Measurements from ENCODE around the gene LMX1B. TPM values are rescaled to one million over a fixed set of nuclear protein-coding genes. Genes with fewer than 3 reads are reported as not detected.
A peak's percentile ranks its signal among the peaks of the same experiment; 100 is the strongest.
"Not testable (repeated sequence)": the region's sequence is repeated elsewhere in the genome, so short reads cannot be mapped to it uniquely, and the experiment has no call there.

The LMX1B gene
- total RNA-seq: not detected

DNA sequence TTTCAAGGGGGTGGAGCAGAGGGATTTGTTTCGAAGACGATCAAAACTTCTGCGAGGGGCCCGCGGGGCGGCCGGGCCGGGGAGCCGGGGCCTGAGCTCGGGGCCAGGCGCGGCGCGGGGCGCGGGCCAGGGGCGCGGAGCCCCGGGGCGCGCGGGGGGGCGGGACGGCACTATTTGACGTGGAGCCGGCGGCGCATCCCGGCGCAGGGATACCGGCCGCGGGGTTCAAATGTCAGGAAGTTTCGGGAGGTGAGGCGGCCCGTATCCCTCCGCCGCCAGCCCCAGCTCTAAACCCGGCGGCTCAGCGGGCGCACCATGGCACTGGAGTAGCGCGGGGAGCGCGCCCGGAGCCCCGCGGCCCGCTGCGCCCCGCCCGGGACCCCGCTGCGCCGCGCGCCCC lies at the start of gene LMX1B:
LMX1B (plus strand) TSS at position 278 of the 400 bp plus-strand sequence. CDS start 522 bp downstream, outside the sequence.
- no peak for DNase-seq (ENCODE audit: low spot score)

DNA sequence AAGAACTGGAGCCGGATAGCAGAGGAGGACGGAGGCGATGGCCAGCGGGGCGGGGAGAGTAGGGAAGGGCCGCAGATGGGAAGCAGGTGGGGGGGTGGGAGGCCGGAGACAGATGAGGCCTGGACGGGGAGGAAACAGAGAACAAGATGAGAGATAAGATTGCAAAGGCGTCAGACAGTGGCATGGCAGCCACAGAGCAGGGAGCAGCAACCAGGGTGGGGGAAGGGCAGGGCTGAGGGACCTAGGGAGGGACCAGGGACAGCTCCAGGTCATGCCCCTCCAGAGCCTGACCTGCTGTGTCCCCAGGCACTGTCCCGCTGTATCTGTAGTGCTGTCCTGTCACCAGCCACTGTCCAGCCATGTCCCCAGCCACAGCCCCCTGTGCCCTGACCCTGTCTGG lies 49.6 kb upstream of the LMX1B start:
- Mint-ChIP-seq H3K27ac (no peak overlapping the region), H3K27me3 (peaks cover 23 to 32% of the 10 kb centered on the region in 2 donors), H3K36me3 (no peaks in the 10 kb centered on the region), H3K9me3 (no peaks in the 10 kb centered on the region), H3K4me1 (ENCODE audit: low read depth in 2 of 2) (no peaks in the 10 kb centered on the region), H3K4me3 (no peak overlapping the region)
- DNase-seq (ENCODE audit: low spot score) (no peak), ATAC-seq (peak; percentile 11 to 15)

More for the DNA sequence above, at the start of gene LMX1B:
- Mint-ChIP-seq H3K4me3 (peak within 1 kb of the TSS; percentile 58), H3K27me3 (peaks cover 36 to 41% of the 10 kb centered on the region in 2 donors), H3K27ac (no peak within 1 kb of the TSS), H3K9me3 (no peaks in the 10 kb centered on the region), H3K4me1 (ENCODE audit: low read depth in 2 of 2) (peaks cover 11 to 21% of the 10 kb centered on the region in 2 donors), H3K36me3 (peaks cover 6% of the 10 kb centered on the region)
- no peak for ATAC-seq

DNA sequence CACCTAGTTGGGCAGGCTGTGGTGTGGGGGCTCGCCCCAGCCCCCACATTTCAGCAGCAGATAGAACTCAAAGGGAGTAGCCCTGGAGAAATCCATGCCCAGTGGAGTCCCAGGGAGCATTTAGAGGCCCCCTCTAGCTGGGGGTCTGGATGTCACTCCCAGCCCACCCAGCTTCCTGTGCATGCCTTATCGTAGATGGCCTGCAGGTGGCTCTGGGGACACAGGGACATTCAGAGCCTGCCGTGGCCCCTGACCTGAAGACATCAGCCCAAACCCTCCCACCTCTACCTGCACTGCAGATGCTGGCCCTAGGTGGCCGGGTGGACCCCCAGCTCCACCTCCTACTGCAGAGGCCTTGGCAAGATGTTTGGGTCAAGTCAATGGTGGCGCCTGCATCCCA lies 49.0 kb upstream of the LMX1B start:
- H3K27me3 Mint-ChIP-seq: peaks cover 17 to 28% of the 10 kb centered on the region in 2 donors
- no peak overlapping the region for H3K4me3 Mint-ChIP-seq
- no peaks in the 10 kb centered on the region for H3K4me1 Mint-ChIP-seq (ENCODE audit: low read depth in 2 of 2)
- no peak for DNase-seq (ENCODE audit: low spot score)
- ATAC-seq: no peak
- H3K36me3 Mint-ChIP-seq: no peaks in the 10 kb centered on the region
- no peaks in the 10 kb centered on the region for H3K9me3 Mint-ChIP-seq
- no peak overlapping the region for H3K27ac Mint-ChIP-seq

DNA sequence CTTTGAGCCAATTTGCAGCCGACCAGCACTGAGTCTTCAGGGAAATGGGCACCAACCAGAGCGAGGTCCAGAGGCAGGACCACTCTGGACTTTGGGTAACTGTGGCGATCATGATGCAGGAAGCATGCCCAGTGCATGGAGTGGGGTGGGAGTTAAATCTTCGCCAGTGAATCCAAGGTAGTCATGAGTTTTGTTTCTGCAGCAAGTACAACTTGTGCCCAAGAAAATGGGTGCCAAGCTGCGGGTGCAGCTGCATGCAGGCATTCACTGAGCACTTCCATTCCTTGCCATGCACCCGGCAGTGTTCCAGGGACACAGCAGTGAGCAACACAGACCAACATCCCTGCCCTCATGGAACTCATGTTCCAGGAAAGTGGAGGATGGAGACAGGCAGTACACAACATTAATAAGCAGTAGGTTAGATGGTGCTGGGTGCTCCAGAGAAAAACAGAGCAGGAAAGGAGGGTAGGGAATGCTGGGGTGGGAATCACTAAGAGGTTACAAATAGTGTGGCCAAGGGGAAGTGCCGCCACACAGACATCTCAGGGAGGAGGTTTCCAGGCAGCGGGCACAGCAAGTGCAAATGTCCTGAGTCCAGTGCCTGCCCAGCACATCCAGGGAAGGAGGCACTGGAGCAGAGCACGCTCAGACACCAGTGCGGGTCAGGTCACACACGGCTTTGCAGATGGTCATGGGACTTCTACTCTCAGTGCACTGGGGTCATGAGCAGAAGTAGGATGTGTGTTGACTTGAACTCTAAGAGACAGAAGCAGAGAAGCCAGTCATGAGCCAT lies 48.2 kb upstream of the LMX1B start:
- H3K9me3 Mint-ChIP-seq: no peaks in the 10 kb centered on the region
- H3K4me3 Mint-ChIP-seq: no peak overlapping the region
- ATAC-seq: no peak
- H3K4me1 Mint-ChIP-seq (ENCODE audit: low read depth in 2 of 2): no peaks in the 10 kb centered on the region
- H3K27ac Mint-ChIP-seq: no peak overlapping the region
- no peaks in the 10 kb centered on the region for H3K36me3 Mint-ChIP-seq
- H3K27me3 Mint-ChIP-seq: peaks cover 12 to 24% of the 10 kb centered on the region in 2 donors
- DNase-seq (ENCODE audit: low spot score): no peak

DNA sequence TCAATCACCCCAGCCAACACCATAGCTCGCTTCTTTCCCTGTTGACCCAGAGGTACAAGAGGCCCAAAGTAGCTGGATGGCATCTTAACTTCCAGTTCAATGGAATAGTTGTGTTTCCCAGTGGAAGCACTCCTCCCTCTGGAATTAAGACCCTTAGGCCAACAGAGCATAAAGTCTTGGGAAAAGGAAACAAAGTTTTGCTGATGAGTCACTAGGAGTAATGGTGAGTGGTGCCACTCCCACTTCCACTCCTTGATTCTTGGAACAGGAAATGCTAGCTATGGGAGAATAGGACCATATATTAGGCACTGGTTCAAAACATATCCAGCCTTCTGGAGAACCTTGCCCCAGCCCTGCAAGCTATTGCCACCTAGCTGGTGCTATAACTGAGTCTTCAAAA lies 44.7 kb upstream of the LMX1B start:
- H3K27me3 Mint-ChIP-seq: peaks cover 12% of the 10 kb centered on the region in 2 donors
- no peak overlapping the region for H3K27ac Mint-ChIP-seq
- DNase-seq (ENCODE audit: low spot score) (no peak), ATAC-seq (no peak)
- no peaks in the 10 kb centered on the region for H3K36me3 Mint-ChIP-seq
- no peak overlapping the region for H3K4me3 Mint-ChIP-seq
- no peaks in the 10 kb centered on the region for H3K4me1 Mint-ChIP-seq (ENCODE audit: low read depth in 2 of 2)
- no peaks in the 10 kb centered on the region for H3K9me3 Mint-ChIP-seq

DNA sequence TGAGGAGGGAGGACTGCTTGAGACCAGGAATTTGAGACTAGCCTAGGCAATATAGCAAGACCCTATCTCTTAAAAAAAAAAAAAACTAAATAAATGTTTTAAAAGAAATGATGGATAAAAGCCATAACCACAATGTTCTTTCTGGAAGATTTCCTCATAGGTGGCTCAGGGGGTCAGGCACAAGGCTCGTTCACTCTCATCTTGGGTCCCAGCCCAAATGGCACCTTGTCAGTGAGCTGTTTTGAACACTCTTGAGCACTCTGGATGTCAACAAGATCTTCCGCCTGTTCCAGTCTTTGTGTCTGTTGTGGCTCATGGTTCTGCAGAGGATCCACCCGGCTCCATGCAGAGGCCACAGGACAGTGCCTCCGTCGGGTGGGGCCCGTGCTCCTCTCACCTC lies 35.7 kb upstream of the LMX1B start:
- H3K4me1 Mint-ChIP-seq (ENCODE audit: low read depth in 2 of 2): no peaks in the 10 kb centered on the region
- H3K4me3 Mint-ChIP-seq: no peak overlapping the region
- no peak for DNase-seq (ENCODE audit: low spot score)
- no peaks in the 10 kb centered on the region for H3K9me3 Mint-ChIP-seq
- H3K27ac Mint-ChIP-seq: no peak overlapping the region
- H3K36me3 Mint-ChIP-seq: no peaks in the 10 kb centered on the region
- H3K27me3 Mint-ChIP-seq: peaks cover 9 to 10% of the 10 kb centered on the region in 2 donors
- ATAC-seq: no peak

DNA sequence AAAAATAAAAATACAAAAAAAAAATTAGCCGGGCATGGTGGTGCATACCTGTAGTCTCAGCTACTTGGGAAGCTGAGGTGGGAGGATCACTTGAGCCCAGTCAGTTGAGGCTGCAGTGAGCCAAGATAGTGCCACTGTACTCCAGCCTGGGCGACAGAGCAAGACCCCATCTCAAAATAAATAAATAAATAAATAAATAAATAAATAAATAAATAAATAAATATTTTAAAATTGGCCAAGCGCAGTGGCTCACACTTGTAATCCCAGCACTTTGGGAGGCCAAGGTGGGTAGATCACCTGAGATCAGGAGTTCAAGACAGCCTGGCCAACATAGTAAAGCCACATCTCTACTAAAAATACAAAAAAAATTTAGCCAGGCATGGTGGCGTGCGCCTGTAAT lies 33.4 kb upstream of the LMX1B start:
- not testable (repeated sequence) for ATAC-seq; H3K36me3 Mint-ChIP-seq; H3K4me1 Mint-ChIP-seq (ENCODE audit: low read depth in 2 of 2); H3K27ac Mint-ChIP-seq; H3K4me3 Mint-ChIP-seq; H3K9me3 Mint-ChIP-seq; DNase-seq (ENCODE audit: low spot score)
- H3K27me3 Mint-ChIP-seq: peaks cover 16 to 18% of the 10 kb centered on the region in 2 donors

DNA sequence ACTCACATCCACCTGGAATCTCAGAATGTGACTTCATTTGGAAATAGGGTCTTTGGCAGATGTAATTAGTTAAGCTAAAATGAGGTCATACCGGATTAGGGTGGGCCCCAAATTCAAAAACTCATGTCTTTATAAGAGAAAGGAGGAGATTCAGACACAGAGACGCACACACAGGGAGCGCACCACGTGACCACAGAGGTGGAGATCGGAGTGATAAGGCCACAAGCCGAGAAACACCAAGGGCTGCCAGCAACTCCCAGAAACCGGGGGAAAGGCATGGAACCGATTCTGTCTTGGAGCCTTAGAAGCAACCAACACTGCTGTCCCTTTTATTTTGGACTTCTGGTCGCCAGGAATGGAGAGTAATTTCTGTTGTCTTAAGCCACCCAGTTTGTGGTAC lies 31.8 kb upstream of the LMX1B start:
- DNase-seq (ENCODE audit: low spot score) (no peak), ATAC-seq (no peak)
- no peak overlapping the region for H3K4me3 Mint-ChIP-seq
- no peak overlapping the region for H3K27ac Mint-ChIP-seq
- H3K4me1 Mint-ChIP-seq (ENCODE audit: low read depth in 2 of 2): no peaks in the 10 kb centered on the region
- no peaks in the 10 kb centered on the region for H3K9me3 Mint-ChIP-seq
- H3K27me3 Mint-ChIP-seq: peaks cover 32% of the 10 kb centered on the region in 2 donors
- H3K36me3 Mint-ChIP-seq: no peaks in the 10 kb centered on the region

DNA sequence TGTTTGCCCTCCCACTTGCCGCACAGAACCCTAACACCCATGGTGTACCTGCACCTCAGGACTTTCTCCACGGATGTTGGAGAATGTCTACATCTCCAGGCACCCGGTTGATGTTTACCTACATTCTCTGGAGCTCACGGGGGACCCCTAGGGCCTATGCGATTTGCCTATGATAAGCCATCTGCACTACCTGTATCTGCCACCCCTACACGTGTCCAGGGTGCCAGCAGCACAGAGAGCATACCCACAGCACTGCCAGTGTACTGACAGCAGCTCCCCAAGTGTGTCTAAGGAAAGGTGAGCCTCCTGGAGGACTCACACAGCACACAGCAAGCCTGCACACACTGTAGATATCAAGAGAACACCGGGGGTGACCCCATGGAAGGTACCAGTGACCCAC lies 31.3 kb upstream of the LMX1B start:
- no peaks in the 10 kb centered on the region for H3K4me1 Mint-ChIP-seq (ENCODE audit: low read depth in 2 of 2)
- no peaks in the 10 kb centered on the region for H3K9me3 Mint-ChIP-seq
- peaks cover 28 to 29% of the 10 kb centered on the region in 2 donors for H3K27me3 Mint-ChIP-seq
- H3K4me3 Mint-ChIP-seq: no peak overlapping the region
- DNase-seq (ENCODE audit: low spot score) (no peak), ATAC-seq (no peak)
- H3K27ac Mint-ChIP-seq: no peak overlapping the region
- no peaks in the 10 kb centered on the region for H3K36me3 Mint-ChIP-seq

DNA sequence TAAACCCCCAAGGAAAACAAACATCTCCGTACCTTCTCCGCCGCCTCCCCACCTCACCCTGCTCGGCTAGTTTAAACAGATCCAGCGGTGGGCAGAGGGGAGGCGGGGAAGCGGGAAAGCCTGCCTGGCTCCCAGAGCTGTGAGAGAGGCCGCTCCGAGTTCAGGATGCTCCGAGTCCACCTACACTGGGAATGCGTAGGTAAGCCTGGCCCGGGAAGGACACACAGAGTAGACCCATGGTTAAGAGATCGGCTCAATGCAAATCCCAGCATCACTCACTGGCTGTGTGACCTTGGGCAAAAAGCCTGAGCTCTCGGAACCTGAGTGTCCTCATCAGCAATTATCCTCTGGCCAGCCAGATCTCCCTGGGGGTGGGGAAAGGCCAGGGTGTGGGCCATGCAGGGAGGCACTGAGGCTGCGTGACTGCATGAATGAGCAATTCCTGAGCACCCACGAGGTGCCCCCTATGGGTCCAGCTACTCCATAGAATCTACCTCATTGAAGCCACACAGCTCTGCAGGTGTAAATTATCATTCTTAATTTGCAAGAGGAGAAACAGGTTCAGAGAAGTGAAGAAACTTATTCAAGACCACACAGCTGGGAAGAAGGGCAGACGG lies 30.5 kb upstream of the LMX1B start:
- no peak overlapping the region for H3K4me3 Mint-ChIP-seq
- ATAC-seq: no peak
- no peak for DNase-seq (ENCODE audit: low spot score)
- H3K36me3 Mint-ChIP-seq: no peaks in the 10 kb centered on the region
- H3K4me1 Mint-ChIP-seq (ENCODE audit: low read depth in 2 of 2): no peaks in the 10 kb centered on the region
- H3K9me3 Mint-ChIP-seq: no peaks in the 10 kb centered on the region
- peaks cover 22 to 29% of the 10 kb centered on the region in 2 donors for H3K27me3 Mint-ChIP-seq
- H3K27ac Mint-ChIP-seq: no peak overlapping the region

DNA sequence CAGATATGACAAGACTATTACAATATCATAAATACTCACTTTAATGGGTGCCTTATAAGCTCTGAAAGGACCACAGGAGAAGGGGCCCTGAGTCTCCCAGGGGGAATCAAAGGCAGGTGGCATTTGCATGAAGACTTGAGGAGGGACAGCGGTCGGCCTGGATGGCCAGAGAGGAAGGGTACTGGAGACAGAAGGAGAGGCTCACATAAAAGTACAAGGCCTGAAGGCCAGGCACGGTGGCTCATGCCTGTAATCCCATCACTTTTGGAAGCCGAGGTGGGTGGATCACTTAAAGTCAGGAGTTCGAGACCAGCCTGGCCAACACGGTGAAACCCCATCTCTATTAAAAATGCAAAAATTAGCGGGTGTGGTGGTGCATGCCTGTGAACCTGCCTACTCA lies 29.1 kb upstream of the LMX1B start:
- H3K27me3 Mint-ChIP-seq: peaks cover 22 to 35% of the 10 kb centered on the region in 2 donors

DNA sequence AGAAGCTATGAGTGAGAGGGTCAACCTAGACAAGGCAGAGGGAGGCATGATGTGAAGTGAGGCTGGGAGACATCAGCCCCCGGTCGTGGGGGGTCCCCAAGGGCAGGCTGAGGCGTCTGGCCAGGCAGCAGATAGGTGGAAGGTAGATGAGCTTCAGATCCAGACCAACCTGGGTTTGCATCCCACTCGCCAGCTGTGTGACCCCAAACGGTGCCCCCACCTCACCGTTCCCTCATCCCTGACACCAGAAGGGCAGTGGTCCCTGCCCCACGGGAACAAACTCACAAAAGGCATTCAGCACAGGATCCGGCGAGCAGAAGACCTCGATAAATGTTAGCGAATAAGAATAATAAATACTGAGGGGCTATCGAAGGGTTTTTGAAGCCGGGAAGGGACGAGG lies 27.5 kb upstream of the LMX1B start:
- Mint-ChIP-seq H3K4me1 (ENCODE audit: low read depth in 2 of 2) (no peaks in the 10 kb centered on the region), H3K4me3 (no peak overlapping the region), H3K27ac (no peak overlapping the region), H3K27me3 (peaks cover 27 to 40% of the 10 kb centered on the region in 2 donors), H3K9me3 (no peaks in the 10 kb centered on the region), H3K36me3 (no peaks in the 10 kb centered on the region)
- no peak for DNase-seq (ENCODE audit: low spot score)
- ATAC-seq: no peak

More for the DNA sequence above, 29.1 kb upstream of the LMX1B start:
- Mint-ChIP-seq H3K4me1 (ENCODE audit: low read depth in 2 of 2) (no peaks in the 10 kb centered on the region), H3K27ac (no peak overlapping the region), H3K4me3 (no peak overlapping the region), H3K36me3 (no peaks in the 10 kb centered on the region), H3K9me3 (no peaks in the 10 kb centered on the region)
- DNase-seq (ENCODE audit: low spot score): no peak
- no peak for ATAC-seq

DNA sequence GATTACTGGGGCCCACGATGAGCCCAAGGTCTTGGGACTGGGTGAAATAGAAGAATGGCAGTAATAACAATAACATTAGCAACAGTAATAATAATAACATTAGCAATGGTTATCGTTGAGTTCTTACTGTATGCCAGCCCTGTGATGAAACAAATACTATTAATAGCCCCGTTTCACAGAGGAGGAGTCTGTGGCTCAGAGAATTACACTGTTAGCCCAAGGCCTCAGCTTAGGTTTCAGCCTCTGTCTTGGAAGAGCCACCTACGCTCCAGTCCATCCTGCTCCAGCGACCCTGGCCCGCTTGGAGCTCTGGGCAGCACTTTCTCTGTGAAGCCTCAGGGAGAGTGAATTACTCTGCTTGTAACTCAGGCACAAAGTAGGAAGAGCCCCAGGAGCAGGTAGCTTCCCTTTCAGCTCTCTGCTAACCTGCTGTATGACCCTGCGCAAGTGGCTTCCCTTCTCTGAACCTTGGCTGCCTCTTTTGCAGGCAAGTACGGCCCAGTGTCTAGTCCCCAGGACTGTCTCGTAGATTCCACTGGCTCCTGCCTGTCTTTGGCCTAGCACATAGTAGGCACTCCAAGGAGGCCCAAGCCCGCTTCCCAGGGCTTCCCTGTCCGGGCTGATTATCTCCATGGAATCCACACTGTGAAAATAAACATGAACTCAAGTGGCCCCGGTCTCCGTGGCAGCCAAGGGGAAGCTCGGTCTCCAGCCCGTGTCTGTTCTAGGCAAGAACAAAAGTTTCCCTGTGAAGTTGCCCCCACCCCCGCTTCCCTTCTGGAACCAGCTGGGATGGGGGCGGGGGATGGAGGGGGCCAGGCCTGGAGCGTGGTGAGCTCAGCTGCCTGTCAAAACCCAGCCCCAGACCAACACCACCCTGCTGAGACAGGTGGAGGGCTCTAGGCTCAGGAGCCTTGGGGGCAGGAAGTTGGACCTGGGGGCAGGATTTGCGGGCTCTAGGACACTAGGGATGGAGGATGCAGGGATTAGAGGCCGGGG lies 26.2 kb upstream of the LMX1B start:
- H3K4me3 Mint-ChIP-seq: no peak overlapping the region
- no peaks in the 10 kb centered on the region for H3K36me3 Mint-ChIP-seq
- H3K27me3 Mint-ChIP-seq: peaks cover 38 to 44% of the 10 kb centered on the region in 2 donors
- no peak overlapping the region for H3K27ac Mint-ChIP-seq
- no peaks in the 10 kb centered on the region for H3K4me1 Mint-ChIP-seq (ENCODE audit: low read depth in 2 of 2)
- no peaks in the 10 kb centered on the region for H3K9me3 Mint-ChIP-seq
- ATAC-seq: no peak
- no peak for DNase-seq (ENCODE audit: low spot score)
